Right renal pelvis (tissue), 4 donors: ENCODE data around the gene GAST. TPM values are rescaled to one million over a fixed set of nuclear protein-coding genes. Genes with fewer than 3 reads are reported as not detected.
"Not testable (repeated sequence)": the region's sequence is repeated elsewhere in the genome, so short reads cannot be mapped to it uniquely, and the experiment has no call there.

Experiments
- DNase-seq, 4 donors: peaks; one replicate each; pipeline ENCODE4 v3.0.0-alpha.2; 2013; ENCODE audit warnings: low read depth in 4 of 4, low spot score in 3 of 4, missing footprints in 1 of 4
- polyA plus RNA-seq, 4 donors: library from polyadenylated mRNA; unstranded; fragments of 120-200 nt; gene quantifications; one replicate each; pipeline ENCODE4 v1.2.1, GENCODE V29; 2013; ENCODE audit not compliant: insufficient read length in 4 of 4

The GAST gene, protein sequence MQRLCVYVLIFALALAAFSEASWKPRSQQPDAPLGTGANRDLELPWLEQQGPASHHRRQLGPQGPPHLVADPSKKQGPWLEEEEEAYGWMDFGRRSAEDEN
- not detected for polyA plus RNA-seq

DNA sequence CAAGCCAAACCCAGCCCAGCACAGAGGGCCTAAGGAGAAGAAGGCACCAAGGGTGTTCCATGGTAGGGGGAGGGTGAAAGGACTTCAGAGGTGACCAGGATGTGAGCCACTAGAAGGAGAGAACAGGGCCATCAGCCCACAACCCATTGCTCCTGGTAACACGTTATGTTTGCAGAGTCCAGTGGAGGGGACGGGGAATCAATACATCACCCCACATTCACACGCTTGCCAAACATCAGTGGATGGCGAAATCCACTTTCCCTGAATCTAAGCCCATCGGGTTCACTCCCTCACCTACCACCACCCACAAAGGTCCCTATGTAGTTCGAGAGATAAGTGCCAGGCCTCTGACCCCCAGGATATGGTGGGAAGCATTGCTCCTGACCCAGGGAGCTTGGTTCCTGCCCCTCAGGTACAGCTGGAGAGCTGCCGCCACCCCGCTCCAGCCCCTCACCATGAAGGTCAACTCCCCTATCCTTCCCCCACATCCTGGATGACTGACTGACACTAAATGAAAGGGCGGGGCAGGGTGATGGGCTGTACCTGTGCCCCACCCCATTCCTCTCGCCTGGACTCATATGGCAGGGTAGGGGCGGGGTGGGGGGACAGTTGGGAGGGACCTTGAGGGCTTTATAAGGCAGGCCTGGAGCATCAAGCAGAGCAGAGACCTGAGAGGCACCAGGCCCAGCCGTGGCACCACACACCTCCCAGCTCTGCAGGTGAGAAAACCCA, at the start of gene GAST:
TSS of gene GAST (plus strand) at position 663 of the 732 bp plus-strand sequence. CDS start 3,106 bp downstream, outside the sequence.
- no peak for DNase-seq

- DNase-seq, result no peak
Observed at GRCh38 chr17:41663451-41664171, 48.5 kb upstream of the GAST start.

GRCh38 chr17:41664172-41664457, 48.0 kb upstream of the GAST start:
- no peak for DNase-seq

DNA sequence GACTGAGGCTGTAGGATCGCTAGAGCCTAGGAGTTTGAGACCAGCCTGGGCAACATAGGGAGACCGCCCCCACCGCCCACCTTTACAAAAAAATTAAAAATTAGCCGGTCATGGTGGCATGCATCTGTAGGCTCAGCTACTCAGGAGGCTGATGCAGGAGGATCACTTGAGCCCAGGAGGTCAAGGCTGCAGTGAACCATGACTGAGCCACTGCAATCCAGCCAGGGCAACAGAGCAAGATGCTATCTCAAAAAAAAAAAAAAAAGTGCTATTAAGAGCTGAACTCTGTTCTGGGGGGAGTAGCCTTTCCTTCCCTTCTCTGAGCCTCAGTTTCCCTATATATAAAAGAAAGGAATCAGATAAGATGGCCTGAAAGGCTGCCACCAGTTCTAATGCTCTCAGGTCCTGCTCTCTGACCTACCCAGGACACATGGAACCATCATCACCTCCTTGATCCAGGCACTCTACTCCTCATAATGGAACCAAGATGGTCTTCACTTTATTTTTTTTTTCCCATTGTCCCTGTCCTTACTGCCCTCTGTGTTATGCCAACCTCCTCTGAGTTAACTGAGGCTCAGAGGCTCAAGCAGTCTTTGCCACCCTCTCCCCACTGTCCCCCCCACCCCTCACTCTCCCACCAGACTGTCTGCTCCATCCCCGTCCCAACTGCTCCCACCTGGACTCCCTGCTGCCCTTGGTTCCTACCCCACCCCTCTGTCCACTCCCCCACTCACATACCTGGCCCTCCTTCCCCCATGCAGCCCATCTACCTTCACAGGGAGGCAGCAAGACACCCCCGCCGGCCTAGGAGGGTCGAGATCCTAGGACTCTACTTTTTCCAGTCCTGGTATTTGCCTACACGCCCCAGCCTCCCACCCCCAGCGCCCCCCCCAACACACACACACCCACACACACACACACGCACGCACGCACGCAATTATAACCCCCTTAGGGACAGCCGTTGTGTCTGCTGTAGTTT, 47.3 kb upstream of the GAST start:
- no peak for DNase-seq

- peak in 1 of 4 donors; percentile 65 for DNase-seq
Observed at GRCh38 chr17:41665566-41666236, 46.4 kb upstream of the GAST start.

DNA sequence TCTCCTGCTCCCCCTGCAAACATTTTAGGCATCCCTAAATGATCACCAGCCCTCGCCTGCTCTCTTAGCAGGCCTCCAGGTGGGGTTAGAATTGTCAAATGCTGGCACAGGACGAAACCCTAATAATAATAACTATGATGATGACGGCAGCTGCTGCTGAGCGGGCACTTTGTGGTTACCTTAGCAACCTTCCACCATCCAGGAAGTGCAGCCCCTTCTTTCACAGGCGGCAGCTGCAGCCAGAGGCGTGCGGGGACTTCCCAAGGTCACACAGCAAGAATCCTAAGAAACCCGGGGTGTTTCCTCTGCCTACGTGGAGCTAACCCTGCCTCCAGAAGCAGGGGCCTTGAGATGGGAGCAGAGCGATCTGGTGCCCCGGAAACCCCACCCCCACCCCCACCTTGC, 45.9 kb upstream of the GAST start:
- DNase-seq, result no peak

DNA sequence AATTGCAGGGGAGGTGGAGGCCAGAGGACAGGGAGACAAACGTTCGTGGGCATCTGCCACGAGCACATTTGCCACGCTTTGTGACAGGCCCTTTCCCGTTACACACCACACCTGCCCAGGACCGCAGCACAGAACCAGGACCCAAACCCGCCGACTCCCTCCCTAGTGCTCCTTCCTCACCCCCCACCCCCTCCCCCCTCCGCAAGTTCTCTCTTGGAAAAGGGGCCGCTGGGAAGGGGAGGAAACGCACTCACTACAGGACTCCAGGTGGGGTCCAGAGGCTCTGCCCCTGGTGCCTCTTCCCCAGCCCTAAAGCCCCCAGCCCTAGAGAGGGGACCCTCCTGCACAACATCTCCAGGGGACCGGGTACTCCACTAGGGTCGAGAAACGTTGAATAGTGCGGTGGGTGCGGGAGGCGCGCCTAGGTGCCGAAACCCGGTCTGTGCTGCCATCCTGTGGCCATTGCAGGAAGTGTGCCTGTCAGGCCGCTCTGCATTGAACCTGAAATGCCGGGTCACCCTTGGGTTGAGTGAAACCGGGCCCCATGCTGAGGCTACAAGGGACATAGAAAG, 45.3 kb upstream of the GAST start:
- DNase-seq, result peak in 1 of 4 donors; percentile 68

GRCh38 chr17:41667280-41668041, 44.7 kb upstream of the GAST start:
- DNase-seq, result no peak

GRCh38 chr17:41672153-41672552, 40.0 kb upstream of the GAST start:
- DNase-seq, result no peak

DNA sequence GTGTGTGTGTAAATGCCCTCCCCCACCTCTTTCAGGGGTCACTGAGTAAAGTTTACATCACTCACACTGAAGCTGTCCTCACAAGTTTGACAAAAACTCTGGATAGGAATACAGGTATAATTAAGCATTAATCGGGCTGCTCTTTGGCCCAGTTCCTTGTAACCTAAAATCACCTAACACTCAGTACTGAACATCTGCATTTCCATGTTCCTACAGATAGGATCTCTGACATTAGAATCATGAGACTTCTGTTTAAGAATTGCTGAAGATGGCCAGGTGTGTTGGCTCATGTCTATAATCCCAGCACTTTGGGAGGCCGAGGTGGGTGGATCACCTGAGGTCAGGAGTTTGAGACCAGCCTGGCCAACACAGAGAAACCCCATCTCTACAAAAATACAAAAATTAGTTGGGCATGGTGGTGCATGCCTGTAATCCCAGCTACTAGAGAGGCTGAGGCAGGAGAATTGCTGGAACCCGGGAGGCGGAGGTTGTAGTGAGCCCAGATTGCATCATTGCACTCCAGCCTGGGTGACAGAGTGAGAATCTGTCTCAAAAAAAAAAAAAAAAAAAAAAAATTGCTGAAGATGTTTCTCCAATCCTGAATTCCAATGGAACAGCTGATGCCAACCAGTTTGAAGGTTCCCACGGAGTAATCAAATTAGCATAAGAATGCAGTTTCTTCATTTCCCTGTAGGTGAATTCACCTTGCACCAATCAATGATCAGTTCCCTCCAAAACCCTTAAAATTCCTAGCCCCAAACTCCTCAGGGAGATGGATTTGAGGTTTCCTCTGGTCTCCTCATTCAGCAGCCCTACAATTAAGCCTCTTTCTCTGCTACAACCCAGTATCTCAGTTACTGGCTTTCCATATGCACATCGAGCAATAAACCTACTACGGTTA, 36.7 kb upstream of the GAST start:
- DNase-seq, result not testable (repeated sequence)

DNA sequence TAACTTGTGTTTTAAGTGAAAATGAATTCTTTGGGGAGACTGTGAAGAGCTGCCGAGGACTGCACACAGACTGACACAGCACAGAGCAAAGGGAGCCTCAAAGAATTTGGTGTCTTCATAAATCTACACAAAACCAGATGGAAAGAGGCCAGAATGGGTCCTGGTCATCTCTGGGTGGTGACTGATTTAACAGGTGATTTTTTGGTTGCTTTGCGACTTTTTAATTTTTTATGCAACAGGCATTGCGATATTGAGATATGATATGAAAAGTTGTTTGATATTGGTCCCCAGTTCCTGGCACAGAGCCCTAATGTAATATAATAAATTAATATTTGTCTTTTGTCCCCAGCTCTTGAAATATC, 36.1 kb upstream of the GAST start:
- DNase-seq, result no peak

- no peak for DNase-seq
Observed at GRCh38 chr17:41678411-41678906, 33.7 kb upstream of the GAST start.

DNA sequence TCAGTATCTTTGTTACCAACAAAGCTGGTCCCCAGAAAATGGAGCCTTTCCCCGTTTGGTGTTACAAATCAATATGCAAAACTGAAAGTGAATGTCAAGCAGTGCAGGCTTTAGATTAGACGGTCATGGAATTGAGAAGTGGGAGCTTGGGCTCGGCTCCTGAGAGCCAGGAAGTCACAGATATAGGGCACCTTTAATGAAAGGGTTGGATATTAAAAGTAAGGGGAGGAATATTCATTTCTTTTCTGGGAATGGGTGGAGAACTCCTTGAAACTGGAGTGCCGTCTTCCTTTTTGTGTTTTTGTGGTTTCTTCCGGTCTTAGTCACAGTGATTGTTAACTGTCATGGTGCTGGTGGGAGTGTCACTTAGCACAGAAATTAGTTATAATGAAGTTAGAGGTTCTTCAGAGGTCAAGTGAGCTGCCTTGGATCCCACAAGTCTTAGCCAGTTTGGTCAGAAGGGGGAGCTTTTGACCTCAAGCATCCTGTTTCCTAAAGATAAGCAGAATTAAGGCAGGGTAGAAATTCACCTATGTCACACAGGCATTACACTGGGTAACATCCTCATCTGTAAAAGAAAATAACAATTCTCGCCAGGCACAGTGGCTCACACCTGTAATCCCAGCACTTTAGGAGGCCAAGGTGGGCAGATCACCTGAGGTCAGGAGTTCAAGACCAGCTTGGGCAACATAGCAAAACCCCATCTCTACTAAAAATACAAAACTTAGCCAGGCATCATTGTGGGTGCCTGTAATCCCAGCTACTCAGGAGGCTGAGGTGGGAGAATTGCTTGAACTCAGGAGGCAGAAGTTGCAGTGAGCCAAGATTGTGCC, 33.0 kb upstream of the GAST start:
- no peak for DNase-seq

- no peak for DNase-seq
Observed at GRCh38 chr17:41679740-41680425, 32.2 kb upstream of the GAST start.

DNA sequence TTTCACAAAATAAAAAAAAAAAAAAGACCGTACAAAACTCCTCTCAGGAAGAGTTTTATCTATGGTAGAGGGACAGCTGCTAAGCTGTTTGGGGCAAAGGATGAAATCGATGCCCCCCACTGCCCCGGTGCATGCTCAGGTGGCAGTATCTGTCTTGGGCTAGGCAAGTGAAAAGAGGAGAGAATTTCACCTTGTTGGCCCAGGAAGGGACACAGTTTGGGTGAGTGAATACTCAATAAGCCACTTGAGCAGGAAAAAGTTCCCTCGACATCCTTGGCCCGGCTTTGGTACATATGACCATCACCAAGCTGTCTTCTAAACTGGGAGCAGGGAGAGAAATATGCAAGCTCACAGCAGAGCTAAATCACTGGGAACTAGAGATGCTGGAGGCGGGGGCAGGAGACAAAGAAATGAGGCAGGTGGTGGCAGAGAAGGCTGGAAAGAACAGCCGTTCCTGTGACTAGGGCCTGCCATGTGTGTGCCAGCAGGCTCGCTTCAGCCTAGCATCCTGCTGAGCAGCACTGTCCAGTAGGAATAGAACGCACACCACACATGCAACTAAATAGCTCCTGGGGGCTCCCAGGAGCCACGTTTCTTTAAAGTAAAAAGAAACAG, 31.6 kb upstream of the GAST start:
- DNase-seq, result no peak

DNA sequence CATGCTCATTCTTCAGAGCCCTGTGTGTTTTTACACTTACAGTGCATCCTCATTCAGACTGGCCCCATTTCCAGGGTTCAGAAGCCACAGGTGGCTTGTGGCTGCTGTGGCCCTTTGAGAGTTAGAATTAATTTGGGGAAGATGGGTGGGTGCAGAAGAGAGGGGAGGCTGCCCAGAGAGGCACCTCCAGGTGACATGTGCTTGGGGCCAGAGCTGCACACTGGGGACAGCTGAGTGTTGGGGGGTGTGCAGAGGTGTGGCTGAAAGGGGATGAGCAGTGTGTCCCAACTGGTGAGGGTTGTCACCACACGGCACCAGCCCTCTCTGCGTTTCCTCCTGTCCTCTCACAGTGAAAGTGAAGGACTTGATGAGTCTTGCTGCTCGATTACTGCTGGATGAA, 30.4 kb upstream of the GAST start:
- DNase-seq, result no peak
